Activated CD4-positive, alpha-beta T cell treated with anti-CD3 and anti-CD28 coated beads, Interleukin-2, amount 50 U/mL, for 24 hours (primary cell): ENCODE results near the gene ANKRD65.
A peak's percentile ranks its signal among the peaks of the same experiment; 100 is the strongest.
"Not testable (repeated sequence)": the region's sequence is repeated elsewhere in the genome, so short reads cannot be mapped to it uniquely, and the experiment has no call there.

Experiments used
- DNase-seq, 2 donors: peaks; one replicate each; pipeline ENCODE4 v3.0.0-alpha.2; 2020; ENCODE audit warnings: low read depth in 1 of 2, low spot score in 1 of 2

The ANKRD65 gene

GRCh38 chr1:1418464-1419362, 2.4 kb downstream of the ANKRD65 start:
- DNase-seq, result no peak

DNA sequence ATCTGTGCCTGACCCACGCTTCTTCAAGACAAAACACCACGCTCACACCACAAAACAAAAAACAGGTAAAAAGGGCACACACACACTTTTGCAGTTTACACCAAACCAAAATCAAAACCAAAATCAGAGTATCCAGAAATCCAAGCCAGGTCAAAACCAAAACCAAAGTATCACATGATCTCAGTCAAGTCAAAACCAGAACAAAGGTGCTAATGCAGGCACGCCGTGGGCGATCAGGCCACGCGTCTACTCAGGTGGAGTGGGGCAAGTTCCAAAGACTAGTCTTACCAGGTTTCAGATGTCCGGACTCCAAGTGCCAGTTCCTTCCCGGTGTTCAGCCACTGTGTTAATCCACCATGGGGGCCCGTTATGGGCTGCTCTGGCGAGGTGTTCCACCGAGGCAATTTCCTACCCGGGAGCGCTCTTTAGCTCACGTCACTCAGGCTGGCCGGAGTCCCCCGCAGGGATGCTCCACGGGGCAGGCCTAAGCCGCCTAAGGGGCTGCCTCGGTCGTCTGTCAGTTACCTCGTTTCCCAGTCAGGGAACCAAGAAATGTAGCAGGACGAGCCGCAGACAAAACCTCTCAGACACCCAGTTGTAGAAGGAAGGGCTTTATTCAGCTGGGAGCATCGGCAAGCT, 3.1 kb downstream of the ANKRD65 start:
- not testable (repeated sequence) for DNase-seq

DNA sequence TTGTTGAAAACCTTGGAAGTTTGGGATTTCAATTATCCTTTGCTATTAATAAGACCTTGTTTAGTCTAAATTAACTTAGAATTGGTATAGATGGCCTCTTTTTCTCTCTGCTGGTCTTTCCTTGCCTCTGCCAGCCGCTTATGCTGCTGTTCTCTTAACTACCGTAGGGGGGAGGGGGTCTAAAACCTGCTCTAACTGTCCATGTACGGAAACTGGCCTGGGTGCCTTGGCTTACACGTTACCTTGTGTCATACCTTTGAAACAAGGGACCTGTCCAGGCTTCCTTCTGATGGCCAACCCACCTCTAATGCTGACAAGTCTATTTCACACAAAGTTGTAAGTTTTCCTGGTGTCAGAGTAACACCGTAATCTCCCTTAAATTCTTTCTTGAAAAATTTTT, 3.7 kb downstream of the ANKRD65 start:
- not testable (repeated sequence) for DNase-seq

DNA sequence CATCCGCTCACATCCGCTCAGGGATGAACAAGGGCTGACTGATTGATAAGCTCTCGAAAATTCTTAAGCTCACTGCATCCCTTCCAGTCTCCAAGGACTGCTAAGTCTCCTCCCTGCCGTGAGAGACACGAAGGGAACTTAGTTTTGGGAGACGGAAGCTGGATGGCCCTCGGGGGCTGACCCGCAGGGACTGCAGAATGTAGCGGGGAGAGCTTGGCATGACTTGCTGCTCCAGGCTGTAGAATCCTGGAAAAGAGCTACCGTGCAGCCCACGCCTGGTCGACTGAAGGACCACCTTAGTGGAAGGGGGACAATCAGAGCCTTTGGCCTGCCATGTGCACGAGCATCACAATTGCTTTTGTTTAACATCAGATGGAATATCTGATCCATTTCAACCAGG, 5.3 kb downstream of the ANKRD65 start:
- no peak for DNase-seq

DNA sequence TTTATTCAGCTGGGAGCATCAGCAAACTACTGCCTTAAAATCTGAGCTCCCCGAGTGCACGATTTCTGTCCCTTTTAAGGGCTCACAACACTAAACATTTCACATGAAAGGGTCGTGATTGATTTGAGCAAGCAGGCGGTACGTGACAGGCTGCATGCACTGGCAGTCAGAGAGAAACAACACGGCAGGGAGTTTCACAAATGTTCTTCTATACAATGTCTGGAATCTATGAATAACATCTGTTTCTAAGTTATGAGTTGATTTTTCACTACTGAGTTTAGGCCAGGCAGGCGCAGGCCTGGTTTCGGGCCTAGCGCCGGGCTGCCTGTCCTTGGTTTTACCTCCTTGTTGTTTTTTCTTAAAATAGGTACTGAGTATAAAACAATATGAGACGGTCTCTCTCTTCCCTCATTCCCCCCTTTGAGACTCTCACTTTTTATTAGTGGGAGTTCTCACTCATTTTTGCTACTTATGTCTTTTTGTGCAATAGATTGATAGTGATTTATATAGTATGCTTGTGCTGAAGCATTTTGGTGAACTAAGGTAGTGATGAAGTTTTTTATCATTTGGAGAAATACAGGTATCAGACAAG, 8.7 kb downstream of the ANKRD65 start:
- not testable (repeated sequence) for DNase-seq

DNA sequence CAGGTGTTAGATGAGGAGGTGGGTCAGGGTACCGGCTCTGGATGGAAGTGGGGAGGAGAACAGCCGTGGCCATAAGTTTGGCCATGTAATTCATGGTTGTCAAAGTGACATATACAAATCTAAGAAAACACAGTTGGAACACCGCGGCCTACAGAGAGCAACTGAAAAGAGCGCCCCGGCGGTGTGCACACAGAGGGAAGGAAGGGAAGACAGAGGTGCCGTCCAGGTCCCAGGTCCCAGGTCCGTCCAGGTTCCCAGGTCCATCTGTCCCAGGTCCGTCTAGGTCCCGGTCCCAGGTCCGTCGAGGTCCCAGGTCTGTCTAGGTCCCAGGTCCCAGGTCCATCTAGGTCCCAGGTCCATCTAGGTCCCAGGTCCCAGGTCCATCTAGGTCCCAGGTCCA, 9.4 kb downstream of the ANKRD65 start:
- no peak for DNase-seq

- not testable (repeated sequence) for DNase-seq
Observed at GRCh38 chr1:1410238-1410637, 10.8 kb downstream of the ANKRD65 start.

GRCh38 chr1:1407636-1408318, 13.3 kb downstream of the ANKRD65 start:
- DNase-seq, result no peak

DNA sequence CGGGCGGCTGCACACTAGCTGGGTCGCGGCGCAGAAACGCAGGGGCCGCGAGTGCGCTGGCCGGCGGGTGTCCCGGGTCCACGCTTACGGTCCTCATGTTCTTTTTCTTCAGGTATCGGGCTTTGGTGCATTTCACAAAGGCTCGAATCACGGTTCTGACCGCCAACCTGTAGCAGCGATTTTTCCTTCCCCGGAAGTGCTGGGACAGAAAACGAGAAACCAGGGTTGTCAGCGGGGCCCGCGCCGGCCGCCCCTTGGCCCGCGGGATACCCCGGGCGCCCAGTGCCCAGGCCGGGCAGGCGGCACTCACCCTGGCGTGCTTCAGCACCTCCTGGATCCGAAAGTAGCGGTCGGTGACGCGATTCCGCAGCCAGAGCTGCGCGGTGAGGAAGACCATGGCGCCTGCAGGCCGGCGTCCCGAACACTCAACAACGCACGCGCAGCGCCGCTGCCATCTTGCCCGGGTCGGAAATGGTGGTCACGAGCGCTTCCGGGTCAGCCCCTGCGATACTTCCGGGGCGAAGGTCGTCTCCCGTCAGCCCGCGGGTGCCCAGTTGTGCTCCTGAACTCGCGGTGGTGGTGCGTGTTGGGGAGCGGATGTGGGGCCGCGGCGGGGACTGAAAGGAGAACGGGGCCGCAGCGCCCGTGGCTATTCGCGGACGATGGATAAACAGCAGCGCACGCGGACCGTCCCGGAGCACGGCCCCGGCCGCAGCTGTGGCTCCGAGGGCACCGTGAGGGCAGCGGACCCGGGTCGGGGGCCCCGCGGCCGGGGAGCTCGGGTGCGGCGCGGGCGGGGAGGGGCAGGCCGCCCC, 14.0 kb downstream of the ANKRD65 start, which contains the start of gene MRPL20:
MRPL20 (minus strand) TSS at position 473 of the 815 bp plus-strand sequence; CDS start at position 397, 76 bp downstream.
- DNase-seq, result peak; percentile 92 to 95

- DNase-seq, result no peak
Observed at GRCh38 chr1:1406101-1406820, 14.8 kb downstream of the ANKRD65 start.

DNA sequence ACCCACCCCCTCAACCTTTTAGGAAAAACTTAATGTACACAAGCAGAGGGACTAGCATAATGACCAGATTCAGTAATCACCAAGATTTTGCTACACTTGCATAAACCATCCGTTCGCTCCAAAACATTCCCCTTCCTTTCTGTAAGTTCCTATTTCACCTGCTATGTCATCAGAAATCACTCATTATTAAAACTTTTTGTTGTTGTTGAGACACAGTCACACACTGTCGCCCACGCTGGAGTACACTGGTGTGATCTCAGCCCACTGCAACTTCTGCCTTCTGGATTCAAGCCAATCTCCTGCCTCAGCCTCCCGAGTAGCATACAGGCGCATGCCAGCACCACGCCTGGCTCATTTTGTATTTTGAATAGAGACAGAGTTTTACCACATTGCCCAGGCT, 17.4 kb downstream of the ANKRD65 start:
- DNase-seq, result no peak

GRCh38 chr1:1402901-1403392, 18.1 kb downstream of the ANKRD65 start:
- DNase-seq, result not testable (repeated sequence)

- DNase-seq, result no peak
Observed at GRCh38 chr1:1402072-1402900, 18.8 kb downstream of the ANKRD65 start.

GRCh38 chr1:1401457-1402010, 19.5 kb downstream of the ANKRD65 start:
- no peak for DNase-seq

GRCh38 chr1:1400576-1401456, 20.3 kb downstream of the ANKRD65 start:
- no peak for DNase-seq

GRCh38 chr1:1399872-1400575, 21.1 kb downstream of the ANKRD65 start:
- no peak for DNase-seq
